Esophagus squamous epithelium (tissue), 5 donors: ENCODE results near the gene NHSL2. TPM values are rescaled to one million over a fixed set of nuclear protein-coding genes. Genes with fewer than 3 reads are reported as not detected.

Experiments
- DNase-seq: peaks from one replicate; lab custom pipeline; 2025; lab: John Stamatoyannopoulos, UW
- H3K27ac ChIP-seq, 4 donors: fragments of 200-600 bp; sonication (generic); one replicate each; pipeline ENCODE4 v1.5.1; 2016 to 2019; ENCODE audit warnings: mild to moderate bottlenecking in 1 of 4
- H3K27me3 ChIP-seq, 4 donors: fragments of 200-600 bp; sonication (generic); 1 replicate in 3 of 4; 2 replicates in 1 of 4; pipeline versions ENCODE4 v1.5.1 to v1.6.0; 2017 to 2021; ENCODE audit warnings: antibody characterized with exemption in 1 of 4
- H3K36me3 ChIP-seq, 3 donors: fragments of 200-600 bp; sonication (generic); one replicate each; pipeline ENCODE4 v1.5.1; 2016 to 2019
- H3K4me1 ChIP-seq, 3 donors: fragments of 200-600 bp; sonication (generic); one replicate each; pipeline ENCODE4 v1.5.1; 2017 to 2019
- H3K4me3 ChIP-seq, 4 donors: fragments of 200-600 bp; sonication (generic); 1 replicate in 3 of 4; 2 replicates in 1 of 4; pipeline ENCODE4 v1.5.1; 2016 to 2019; ENCODE audit warnings: mild to moderate bottlenecking in 2 of 4, moderate library complexity in 1 of 4
- H3K9me3 ChIP-seq, 3 donors: fragments of 200-600 bp; sonication (generic); one replicate each; pipeline ENCODE4 v1.5.1; 2016 to 2019
- POLR2A ChIP-seq, 4 donors: fragments of 450-650 bp; IDR thresholded peaks; one replicate each; pipeline ENCODE4 v1.6.1; 2017; ENCODE audit warnings: antibody characterized with exemption in 4 of 4, mild to moderate bottlenecking in 4 of 4, moderate library complexity in 3 of 4
- WGBS, 2 donors: methylation state at CpG; one replicate each; pipeline ENCODE4 v1.1.5; 2018; 5-methylcytosine and 5-hydroxymethylcytosine counted together
- intact Hi-C: fragments of 100-400 bp; cut with DNase I; formaldehyde crosslinking; loops from one replicate; pipeline ENCODE4 v1.15.0; 2022
- total RNA-seq, 4 donors: library from RNA; depleted of rRNA; stranded (reverse); fragments of >200 nt; gene quantifications; one replicate each; pipeline ENCODE4 v1.1.0, GENCODE V29; 2016
- TF ChIP-seq, protein P1 (sequence below), 6 experiments: fragments of 450-650 bp in 4 of 6; fragments of 200-600 bp in 2 of 6; sonication (generic) in 2 of 6; IDR thresholded peaks; one replicate each; pipeline ENCODE4 v1.5.1; 2016 to 2019; ENCODE audit warnings: antibody characterized with exemption in 6 of 6, mild to moderate bottlenecking in 4 of 6, moderate library complexity in 4 of 6
- donor health status: DM: yes; HTN: yes; CAD: no.

The NHSL2 gene
- total RNA-seq, 4 donors from 2014 or later = 0.23 to 7.1 (median 1.6) TPM

DNA sequence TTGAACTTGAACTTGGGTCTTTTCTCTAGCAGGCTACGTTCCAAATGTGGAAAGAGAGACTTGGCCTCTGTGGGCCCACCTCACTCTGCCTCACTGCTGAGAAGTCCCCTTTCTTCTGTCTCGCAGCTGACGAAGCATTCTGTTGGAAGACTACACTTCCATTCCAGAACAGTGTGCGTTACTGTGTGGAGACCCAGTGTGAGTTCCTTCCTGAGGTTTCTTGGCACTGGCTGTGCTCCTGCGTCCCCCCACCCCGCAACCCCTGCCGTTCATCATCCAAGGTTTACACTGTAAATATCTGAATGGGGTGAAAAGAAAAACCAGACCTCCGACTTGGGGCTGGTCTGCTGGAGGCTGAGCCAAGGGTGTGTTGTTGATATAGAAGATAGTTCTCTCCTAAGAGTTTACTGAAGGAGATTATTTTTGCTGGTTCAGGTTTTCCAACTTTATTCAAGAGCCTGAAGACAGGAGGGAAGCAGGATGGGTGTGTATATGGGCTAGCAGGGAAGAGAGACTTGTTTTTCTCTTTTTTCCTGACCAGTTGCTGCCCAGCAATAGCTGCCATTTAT lies 34.7 kb downstream of the NHSL2 start:
- intact Hi-C loops = no loop called here
- Histone ChIP-seq H3K4me3 (no peak overlapping the region), H3K27ac (no peak overlapping the region), H3K36me3 (no peaks in the 10 kb centered on the region), H3K9me3 (no peaks in the 10 kb centered on the region), H3K4me1 (no peaks in the 10 kb centered on the region), H3K27me3 (no peaks in the 10 kb centered on the region)
- WGBS, 2 donors = 28 to 35% methylated on average over 3 to 8 of the region's 8 CpGs
- no peak for DNase-seq
- TF ChIP-seq POLR2A (IDR thresholded peaks at IDR 0.05) = no peak
- TF ChIP-seq, protein P1, sequence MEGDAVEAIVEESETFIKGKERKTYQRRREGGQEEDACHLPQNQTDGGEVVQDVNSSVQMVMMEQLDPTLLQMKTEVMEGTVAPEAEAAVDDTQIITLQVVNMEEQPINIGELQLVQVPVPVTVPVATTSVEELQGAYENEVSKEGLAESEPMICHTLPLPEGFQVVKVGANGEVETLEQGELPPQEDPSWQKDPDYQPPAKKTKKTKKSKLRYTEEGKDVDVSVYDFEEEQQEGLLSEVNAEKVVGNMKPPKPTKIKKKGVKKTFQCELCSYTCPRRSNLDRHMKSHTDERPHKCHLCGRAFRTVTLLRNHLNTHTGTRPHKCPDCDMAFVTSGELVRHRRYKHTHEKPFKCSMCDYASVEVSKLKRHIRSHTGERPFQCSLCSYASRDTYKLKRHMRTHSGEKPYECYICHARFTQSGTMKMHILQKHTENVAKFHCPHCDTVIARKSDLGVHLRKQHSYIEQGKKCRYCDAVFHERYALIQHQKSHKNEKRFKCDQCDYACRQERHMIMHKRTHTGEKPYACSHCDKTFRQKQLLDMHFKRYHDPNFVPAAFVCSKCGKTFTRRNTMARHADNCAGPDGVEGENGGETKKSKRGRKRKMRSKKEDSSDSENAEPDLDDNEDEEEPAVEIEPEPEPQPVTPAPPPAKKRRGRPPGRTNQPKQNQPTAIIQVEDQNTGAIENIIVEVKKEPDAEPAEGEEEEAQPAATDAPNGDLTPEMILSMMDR (IDR thresholded peaks at IDR 0.05) = no peak

DNA sequence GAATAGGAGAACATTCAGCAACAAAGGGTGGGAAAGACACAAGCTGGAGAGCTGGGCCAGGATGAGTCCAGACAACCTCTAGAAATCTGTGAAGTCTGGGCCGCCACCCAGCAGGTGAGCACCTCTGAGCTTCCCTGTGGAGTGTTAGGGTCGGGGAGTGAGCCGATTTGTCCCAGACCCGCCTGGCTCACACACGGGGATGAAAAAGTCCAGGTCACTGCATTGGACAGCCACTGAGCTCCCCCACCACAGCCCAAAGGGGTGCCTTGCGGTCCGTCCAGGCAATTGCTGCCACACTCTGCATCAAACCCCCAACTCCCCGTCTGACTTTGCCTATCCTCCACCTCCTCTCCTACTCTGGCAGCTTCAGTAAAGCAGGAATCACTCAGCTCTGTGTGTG lies 38.7 kb downstream of the NHSL2 start:
- no peaks in the 10 kb centered on the region for H3K9me3 ChIP-seq
- 79 to 80% methylated on average over 2 to 5 of the region's 8 CpGs for WGBS, 2 donors
- no peaks in the 10 kb centered on the region for H3K27me3 ChIP-seq
- intact Hi-C loops = no loop called here
- H3K4me1 ChIP-seq = peaks cover 0 to 4% (median 0%) of the 10 kb centered on the region in 3 donors
- DNase-seq = no peak
- H3K36me3 ChIP-seq = no peaks in the 10 kb centered on the region
- no peak overlapping the region for H3K27ac ChIP-seq
- no peak overlapping the region for H3K4me3 ChIP-seq
- TF ChIP-seq POLR2A (IDR thresholded peaks at IDR 0.05) = no peak
- TF ChIP-seq, protein P1 (IDR thresholded peaks at IDR 0.05) = no peak

DNA sequence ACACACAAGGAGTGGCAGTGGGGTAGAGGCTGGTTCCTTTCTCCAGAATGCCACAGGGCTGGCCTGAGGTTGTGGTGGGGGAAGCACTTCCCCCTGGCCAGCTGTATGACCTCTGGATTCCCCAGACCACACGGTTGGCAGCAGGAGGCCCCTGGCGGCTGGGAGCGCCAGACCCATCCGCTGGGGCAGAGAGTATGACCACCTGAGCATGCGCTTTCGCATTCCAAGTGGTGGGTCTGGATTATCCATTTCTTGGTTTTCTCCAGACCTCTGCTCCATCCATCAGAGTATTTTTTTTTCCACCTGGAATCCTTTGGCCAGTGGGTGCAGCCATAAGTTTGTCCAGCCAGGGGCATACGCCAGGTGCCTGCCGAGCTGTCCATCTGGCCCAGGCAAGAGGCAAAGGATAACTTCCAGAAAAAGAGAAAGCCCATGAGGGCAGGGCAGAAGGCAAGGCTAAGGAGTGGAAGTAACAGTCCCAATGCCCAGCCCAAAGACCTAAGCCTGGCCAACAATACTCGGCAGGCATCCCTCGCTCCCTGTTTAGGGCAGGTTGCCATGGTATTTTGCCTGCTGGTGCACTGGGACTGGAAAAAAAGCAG lies 39.3 kb downstream of the NHSL2 start:
- Histone ChIP-seq H3K27ac (no peak overlapping the region), H3K36me3 (no peaks in the 10 kb centered on the region), H3K27me3 (no peaks in the 10 kb centered on the region), H3K4me3 (no peak overlapping the region), H3K9me3 (no peaks in the 10 kb centered on the region), H3K4me1 (peaks cover 0 to 4% (median 0%) of the 10 kb centered on the region in 3 donors)
- WGBS, 2 donors = 69 to 85% methylated on average over 7 of the region's 10 CpGs
- intact Hi-C loops = no loop called here
- TF ChIP-seq POLR2A (IDR thresholded peaks at IDR 0.05) = no peak
- TF ChIP-seq, protein P1 (IDR thresholded peaks at IDR 0.05) = no peak
- no peak for DNase-seq

DNA sequence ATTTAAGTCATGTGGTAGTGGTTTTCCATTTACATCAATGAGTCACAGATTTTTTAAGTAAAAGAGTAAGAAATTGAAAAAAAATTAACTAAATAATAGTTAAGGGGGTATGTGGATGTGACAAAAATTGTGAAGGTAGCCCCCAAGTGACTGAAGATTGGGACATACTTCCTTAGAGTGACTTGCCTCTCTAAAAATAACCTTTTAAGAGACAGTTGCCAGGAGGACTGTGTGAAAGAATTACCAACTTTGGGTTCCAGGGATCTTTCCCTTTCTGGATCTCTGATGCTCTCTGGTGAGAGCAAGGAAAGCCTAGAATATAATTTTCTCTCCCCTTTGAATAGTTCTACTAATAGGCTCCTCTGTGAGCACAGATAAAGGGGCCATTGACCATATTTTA lies 42.7 kb downstream of the NHSL2 start:
- no peak overlapping the region for H3K27ac ChIP-seq
- peaks cover 0 to 4% (median 0%) of the 10 kb centered on the region in 3 donors for H3K4me1 ChIP-seq
- DNase-seq = no peak
- intact Hi-C loops = no loop called here
- H3K27me3 ChIP-seq = no peaks in the 10 kb centered on the region
- no peaks in the 10 kb centered on the region for H3K9me3 ChIP-seq
- no peak overlapping the region for H3K4me3 ChIP-seq
- TF ChIP-seq, protein P1 (IDR thresholded peaks at IDR 0.05) = no peak
- TF ChIP-seq POLR2A (IDR thresholded peaks at IDR 0.05) = no peak
- H3K36me3 ChIP-seq = no peaks in the 10 kb centered on the region

DNA sequence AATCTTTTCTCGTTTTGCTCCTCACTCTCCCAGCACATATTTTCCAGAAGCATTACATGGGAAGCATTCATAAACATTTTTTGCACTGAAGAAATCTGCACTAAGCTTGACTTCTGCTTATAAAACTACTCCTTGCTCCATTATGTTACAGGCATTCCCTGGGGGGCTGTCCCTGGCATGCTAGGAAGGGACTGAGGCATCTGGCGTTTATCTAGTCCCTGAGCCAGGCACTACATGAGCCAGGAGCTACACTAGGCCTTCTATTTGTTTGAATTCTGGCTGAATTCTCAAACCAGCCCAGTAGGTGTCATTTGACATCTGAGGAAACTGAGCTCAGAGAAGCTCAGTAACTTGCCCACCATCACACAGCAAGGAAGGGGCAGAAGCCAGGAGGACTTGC lies 43.3 kb downstream of the NHSL2 start:
- H3K27ac ChIP-seq = no peak overlapping the region
- intact Hi-C loops = no loop called here
- H3K27me3 ChIP-seq = no peaks in the 10 kb centered on the region
- 42 to 83% methylated on average over 1 to 2 of the region's 2 CpGs for WGBS, 2 donors
- TF ChIP-seq, protein P1 (IDR thresholded peaks at IDR 0.05) = no peak
- TF ChIP-seq POLR2A (IDR thresholded peaks at IDR 0.05) = no peak
- H3K4me3 ChIP-seq = no peak overlapping the region
- H3K4me1 ChIP-seq = peaks cover 0 to 4% (median 0%) of the 10 kb centered on the region in 3 donors
- H3K36me3 ChIP-seq = no peaks in the 10 kb centered on the region
- DNase-seq = no peak
- H3K9me3 ChIP-seq = no peaks in the 10 kb centered on the region
